Measurements from ENCODE around the gene SCD5. TPM values are rescaled to one million over a fixed set of nuclear protein-coding genes. Genes with fewer than 3 reads are reported as not detected.

Gene SCD5
- total and polyA plus RNA-seq, 9 of the 15 experiments (the other 6 are each of a cell fraction or from before 2014, with no cell fraction given), result 0.01 to 0.20 (median 0.03) TPM; not detected in 5

- H2AFZ ChIP-seq (ENCODE audit: low read depth, low read length), result no peak overlapping the region
- TF ChIP-seq IRF9 (tag; IDR thresholded peaks at IDR 0.05) (no peak), MCM3 (IDR thresholded peaks at IDR 0.05) (no peak), NBN (IDR thresholded peaks at IDR 0.05; ENCODE audit: low read depth) (no peak), ZBTB26 (CRISPR knock-in tag; IDR thresholded peaks at IDR 0.05) (no peak), BCL6 (CRISPR knock-in tag; IDR thresholded peaks at IDR 0.05) (no peak), KLF16 (IDR thresholded peaks at IDR 0.05) (no peak), POU5F1 (IDR thresholded peaks at IDR 0.05; ENCODE audit: borderline replicate concordance, low read depth, low read length, partially characterized antibody) (no peak), HEY1 (CRISPR knock-in tag; IDR thresholded peaks at IDR 0.05; ENCODE audit: borderline replicate concordance) (no peak), ZNF592 (IDR thresholded peaks at IDR 0.05) (no peak), KLF6 (CRISPR knock-in tag; IDR thresholded peaks at IDR 0.05; ENCODE audit: borderline replicate concordance) (no peak), ZNF57 (CRISPR knock-in tag; IDR thresholded peaks at IDR 0.05) (no peak), TEAD1 (CRISPR knock-in tag; IDR thresholded peaks at IDR 0.05) (no peak)
- DNase-seq (ENCODE audit: extremely low read depth in 1 of 4, low spot score in 3 of 4), result no peak
- under 1% methylated on average over 6 of the region's 6 CpGs for WGBS (ENCODE audit: insufficient coverage, low coverage, missing lambda C conversion rate)
- ChIA-PET POLR2A (no interaction called here), CTCF (ENCODE audit: low intra/inter-chr PET ratio) (no interaction called here)
- no peak overlapping the region for H3K27ac ChIP-seq (ENCODE audit: extremely low read depth, low read depth, low read length)
- peaks cover 23 to 58% of the 10 kb centered on the region in 2 experiments; a peak in 4 of 5 replicates for H3K27me3 ChIP-seq (ENCODE audit: control insufficient read depth in 2 of 2, insufficient read depth in 2 of 2, low read length in 2 of 2)
- no peak overlapping the region for H3K9ac ChIP-seq (ENCODE audit: insufficient read depth in 1 of 2, low read depth in 2 of 2, low read length in 2 of 2)
- intact Hi-C loops (cut with micrococcal nuclease), result no loop called here
- FAIRE-seq, result no peak
- H3K9me1 ChIP-seq (ENCODE audit: control insufficient read depth, insufficient read depth, low read length), result no peaks in the 10 kb centered on the region
- no peak overlapping the region for H3K4me3 ChIP-seq
- no peaks in the 10 kb centered on the region for H3K79me2 ChIP-seq (ENCODE audit: control insufficient read depth, insufficient read depth, low read length)
- no peaks in the 10 kb centered on the region for H4K20me1 ChIP-seq (replicated peaks; ENCODE audit: control insufficient read depth, insufficient read depth, low read length)
- no peaks in the 10 kb centered on the region for H3K9me3 ChIP-seq (replicated peaks; ENCODE audit: control insufficient read depth, insufficient read depth, low read depth, low read length)
- in situ Hi-C loops (cut with MboI), result no loop called here
- BruUV-seq (replicated peaks), result no TSS peak
- H3K4me2 ChIP-seq (ENCODE audit: insufficient read depth, low read length), result no peak overlapping the region
- H3K4me1 ChIP-seq (replicated peaks in 1 of 2; ENCODE audit: control insufficient read depth in 2 of 2, insufficient read depth in 2 of 2, low read length in 2 of 2), result 0 out of 5 replicates have a peak, but pooled peaks cover 0 to 3% of the 10 kb centered on the region in 2 experiments
- H3K36me3 ChIP-seq (ENCODE audit: control insufficient read depth, insufficient read depth, low read length), result no peaks in the 10 kb centered on the region
- ATAC-seq, result no peak
These were observed 44.0 kb downstream of the SCD5 start for GRCh38 chr4:82754513-82755165.
